CD4-positive, alpha-beta T cell (primary cell): ENCODE measurements around the gene LIMCH1. TPM values are rescaled to one million over a fixed set of nuclear protein-coding genes. Genes with fewer than 3 reads are reported as not detected.

Experiments
- ATAC-seq: fragments of 200-7000 bp; cut with Tn5 transposase; one replicate; pipeline ENCODE4 v1.10.0; 2022; ENCODE audit warnings: mild to moderate bottlenecking; ENCODE audit not compliant: poor library complexity
- CTCF ChIA-PET: fragments of 350-600 bp; sonication (Branson Sonifier 250); formaldehyde crosslinking; loops from one replicate; lab custom pipeline; 2021; ENCODE audit warnings: antibody characterized with exemption, inconsistent platforms; lab: Charles Lee
- POLR2A ChIA-PET: fragments of 350-600 bp; sonication (Branson Sonifier 250); formaldehyde crosslinking; loops from one replicate; lab custom pipeline; 2021; ENCODE audit warnings: antibody characterized with exemption, inconsistent platforms; lab: Charles Lee
- DNase-seq, 14 experiments: peaks; one replicate each; pipeline ENCODE4 v3.0.0-alpha.2; 2013 to 2020; ENCODE audit warnings: mixed read lengths in 2 of 14
- H3K27ac ChIP-seq, 2 donors: one replicate each; pipeline versions ENCODE4 v1.5.1 to v1.7.0; 2013; ENCODE audit warnings: low read length in 2 of 2, low read depth in 1 of 2, mild to moderate bottlenecking in 1 of 2
- H3K27me3 ChIP-seq, 2 experiments: 1 replicate in 1 of 2; 2 replicates in 1 of 2; pipeline versions ENCODE4 v1.6.1 to v1.7.0; 2013; ENCODE audit warnings: low read length in 2 of 2, control low read depth in 1 of 2, mild to moderate bottlenecking in 1 of 2, moderate library complexity in 1 of 2; ENCODE audit not compliant: insufficient read depth in 2 of 2, control insufficient read depth in 1 of 2
- H3K36me3 ChIP-seq: one replicate; pipeline ENCODE4 v1.6.1; 2013; ENCODE audit warnings: low read length, control low read depth; ENCODE audit not compliant: insufficient read depth
- H3K4me1 ChIP-seq: one replicate; pipeline ENCODE4 v1.6.1; 2013; ENCODE audit warnings: low read length, control low read depth; ENCODE audit not compliant: insufficient read depth
- H3K4me3 ChIP-seq: one replicate; pipeline ENCODE4 v1.5.1; 2013; ENCODE audit warnings: mild to moderate bottlenecking, low read length, moderate library complexity
- H3K9me3 ChIP-seq, 2 experiments: 1 replicate in 1 of 2; 2 replicates in 1 of 2; pipeline versions ENCODE4 v1.6.1 to v1.7.0; 2013; ENCODE audit warnings: low read length in 2 of 2, mild to moderate bottlenecking in 2 of 2, control low read depth in 1 of 2, moderate library complexity in 1 of 2; ENCODE audit not compliant: control insufficient read depth in 1 of 2, insufficient read depth in 1 of 2
- H3K27ac Mint-ChIP-seq: one replicate; pipeline ENCODE4 v1.8.0; 2020; ENCODE audit warnings: mixed read lengths
- H3K27me3 Mint-ChIP-seq: one replicate; pipeline ENCODE4 v1.8.0; 2021; ENCODE audit warnings: mixed read lengths
- H3K36me3 Mint-ChIP-seq: one replicate; pipeline ENCODE4 v1.8.0; 2021; ENCODE audit warnings: low read depth, mixed read lengths
- H3K4me1 Mint-ChIP-seq: one replicate; pipeline ENCODE4 v1.8.0; 2021; ENCODE audit warnings: low read depth, mixed read lengths
- H3K4me3 Mint-ChIP-seq: one replicate; pipeline ENCODE4 v1.8.0; 2020; ENCODE audit warnings: mild to moderate bottlenecking, mixed read lengths
- H3K9me3 Mint-ChIP-seq: one replicate; pipeline ENCODE4 v1.8.0; 2020; ENCODE audit warnings: mixed read lengths
- intact Hi-C, 2 experiments: fragments of 100-400 bp; cut with DNase I in 1 of 2; cut with micrococcal nuclease in 1 of 2; formaldehyde crosslinking; loops; one replicate each; pipeline versions ENCODE4 v1.15.1 to v1.9.0; 2023 to 2025; cut with DNase I, micrococcal nuclease
- total RNA-seq, 174 experiments: library from RNA in 2 of 174; stranded (reverse) in 2 of 174; gene quantifications; one replicate each; pipeline ENCODE4 v1.2.3 and lab custom pipeline; 2021 to 2026
- TF ChIP-seq, protein P1 (sequence below): fragments of 200-600 bp; IDR thresholded peaks from one replicate; pipeline ENCODE4 v1.8.0; 2022; ENCODE audit warnings: antibody characterized with exemption, mild to moderate bottlenecking

LIMCH1 gene
- total RNA-seq, 2 experiments from 2014 or later, result not detected

DNA sequence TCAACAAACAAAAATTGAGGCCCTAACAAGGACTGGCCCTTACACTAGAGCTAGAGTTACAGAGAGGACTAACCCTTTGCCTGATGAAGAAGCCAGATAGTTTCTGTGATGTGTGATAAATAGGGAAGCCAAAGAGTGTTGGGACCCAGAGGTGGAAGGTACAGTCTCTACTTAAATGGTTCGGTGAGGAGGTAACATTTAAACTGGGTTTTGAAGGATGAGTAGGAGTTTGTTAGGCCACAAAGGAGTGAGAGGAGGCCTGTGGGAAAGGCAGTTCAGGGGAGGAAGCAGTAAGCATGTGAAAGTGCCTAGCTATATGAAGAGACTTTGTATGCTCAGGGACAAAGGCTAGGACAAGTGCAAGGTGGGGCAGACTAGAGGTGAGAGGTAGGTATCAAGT lies 23.8 kb upstream of the LIMCH1 start:
- Mint-ChIP-seq H3K27ac (no peak overlapping the region), H3K27me3 (no peaks in the 10 kb centered on the region), H3K9me3 (peaks cover 4% of the 10 kb centered on the region), H3K4me3 (no peak overlapping the region), H3K36me3 (no peaks in the 10 kb centered on the region), H3K4me1 (no peaks in the 10 kb centered on the region)
- intact Hi-C loops, result no loop called here
- DNase-seq (no peak), ATAC-seq (no peak)
- Histone ChIP-seq H3K36me3 (no peaks in the 10 kb centered on the region), H3K27ac (no peak overlapping the region), H3K27me3 (no peaks in the 10 kb centered on the region), H3K4me1 (no peaks in the 10 kb centered on the region), H3K9me3 (peaks cover 0 to 3% of the 10 kb centered on the region in 2 experiments), H3K4me3 (no peak overlapping the region)
- TF ChIP-seq, protein P1, sequence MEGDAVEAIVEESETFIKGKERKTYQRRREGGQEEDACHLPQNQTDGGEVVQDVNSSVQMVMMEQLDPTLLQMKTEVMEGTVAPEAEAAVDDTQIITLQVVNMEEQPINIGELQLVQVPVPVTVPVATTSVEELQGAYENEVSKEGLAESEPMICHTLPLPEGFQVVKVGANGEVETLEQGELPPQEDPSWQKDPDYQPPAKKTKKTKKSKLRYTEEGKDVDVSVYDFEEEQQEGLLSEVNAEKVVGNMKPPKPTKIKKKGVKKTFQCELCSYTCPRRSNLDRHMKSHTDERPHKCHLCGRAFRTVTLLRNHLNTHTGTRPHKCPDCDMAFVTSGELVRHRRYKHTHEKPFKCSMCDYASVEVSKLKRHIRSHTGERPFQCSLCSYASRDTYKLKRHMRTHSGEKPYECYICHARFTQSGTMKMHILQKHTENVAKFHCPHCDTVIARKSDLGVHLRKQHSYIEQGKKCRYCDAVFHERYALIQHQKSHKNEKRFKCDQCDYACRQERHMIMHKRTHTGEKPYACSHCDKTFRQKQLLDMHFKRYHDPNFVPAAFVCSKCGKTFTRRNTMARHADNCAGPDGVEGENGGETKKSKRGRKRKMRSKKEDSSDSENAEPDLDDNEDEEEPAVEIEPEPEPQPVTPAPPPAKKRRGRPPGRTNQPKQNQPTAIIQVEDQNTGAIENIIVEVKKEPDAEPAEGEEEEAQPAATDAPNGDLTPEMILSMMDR, result no peak
- CTCF ChIA-PET, result no interaction called here
- POLR2A ChIA-PET, result no interaction called here

GRCh38 chr4:41514766-41515481 lies 23.0 kb upstream of the LIMCH1 start:
- Histone ChIP-seq H3K27me3 (no peaks in the 10 kb centered on the region), H3K27ac (no peak overlapping the region), H3K4me1 (no peaks in the 10 kb centered on the region), H3K36me3 (no peaks in the 10 kb centered on the region), H3K9me3 (peaks cover 0 to 3% of the 10 kb centered on the region in 2 experiments), H3K4me3 (no peak overlapping the region)
- Mint-ChIP-seq H3K36me3 (no peaks in the 10 kb centered on the region), H3K27me3 (no peaks in the 10 kb centered on the region), H3K9me3 (peaks cover 2% of the 10 kb centered on the region), H3K27ac (no peak overlapping the region), H3K4me3 (no peak overlapping the region), H3K4me1 (no peaks in the 10 kb centered on the region)
- ATAC-seq, result no peak
- intact Hi-C loops, result no loop called here
- DNase-seq, result peak in 2 of 14 experiments; percentile 8
- TF ChIP-seq, protein P1, result no peak
- ChIA-PET CTCF (no interaction called here), POLR2A (no interaction called here)

GRCh38 chr4:41517121-41517520 lies 20.8 kb upstream of the LIMCH1 start:
- no peak for ATAC-seq
- H3K4me3 ChIP-seq, result no peak overlapping the region
- no peaks in the 10 kb centered on the region for H3K4me1 ChIP-seq
- H3K9me3 ChIP-seq, result peaks cover 0 to 3% of the 10 kb centered on the region in 2 experiments
- Mint-ChIP-seq H3K27ac (no peak overlapping the region), H3K9me3 (peaks cover 2% of the 10 kb centered on the region), H3K27me3 (no peaks in the 10 kb centered on the region), H3K36me3 (no peaks in the 10 kb centered on the region), H3K4me1 (no peaks in the 10 kb centered on the region), H3K4me3 (no peak overlapping the region)
- H3K36me3 ChIP-seq, result no peaks in the 10 kb centered on the region
- intact Hi-C loops, result no loop called here
- DNase-seq, result no peak
- H3K27ac ChIP-seq, result no peak overlapping the region
- no peaks in the 10 kb centered on the region for H3K27me3 ChIP-seq
- TF ChIP-seq, protein P1, result no peak
- POLR2A ChIA-PET, result no interaction called here
- CTCF ChIA-PET, result no interaction called here
